OCI-LY1 (cell line): Measurements from ENCODE around the gene OR2V2.

Source experiments
- H2AFZ ChIP-seq: fragments of 200-600 bp; sonication (generic), shearing (Covaris generic); 2 replicates; pipeline ENCODE4 v1.6.0; 2014; ENCODE audit warnings: antibody characterized with exemption, mild to moderate bottlenecking, low read length
- H3F3A ChIP-seq: fragments of 200-600 bp; sonication (generic), shearing (Covaris generic); 2 replicates; pipeline ENCODE4 v1.6.0; 2014; ENCODE audit warnings: mild to moderate bottlenecking, antibody characterized with exemption, low read length, moderate library complexity; ENCODE audit not compliant: insufficient read depth
- H3K27ac ChIP-seq: fragments of 200-600 bp; sonication (generic); 2 replicates; pipeline ENCODE4 v1.5.1; 2014; ENCODE audit warnings: low read length, mixed run types, mild to moderate bottlenecking, low read depth; ENCODE audit not compliant: poor library complexity, severe bottlenecking
- H3K27me3 ChIP-seq: fragments of 200-600 bp; sonication (generic); 2 replicates; pipeline ENCODE4 v1.6.0; 2014; ENCODE audit warnings: antibody characterized with exemption, mild to moderate bottlenecking, low read length, moderate library complexity; ENCODE audit not compliant: insufficient read depth
- H3K36me3 ChIP-seq: fragments of 200-600 bp; sonication (generic); 2 replicates; pipeline ENCODE4 v1.6.1; 2014; ENCODE audit warnings: mild to moderate bottlenecking, antibody characterized with exemption, low read length, moderate library complexity, mixed read lengths; ENCODE audit not compliant: insufficient read depth
- H3K4me1 ChIP-seq: fragments of 200-600 bp; sonication (generic); 2 replicates; pipeline ENCODE4 v1.5.1; 2014; ENCODE audit warnings: mild to moderate bottlenecking, low read length, moderate library complexity; ENCODE audit not compliant: insufficient read depth, severe bottlenecking
- H3K4me2 ChIP-seq: fragments of 200-600 bp; sonication (generic), shearing (Covaris generic); 2 replicates; pipeline ENCODE4 v1.6.1; 2014; ENCODE audit warnings: low read length
- H3K4me3 ChIP-seq: fragments of 200-600 bp; sonication (generic); 2 replicates; pipeline ENCODE4 v1.5.1; 2014; ENCODE audit warnings: low read length, low read depth, mild to moderate bottlenecking, mixed read lengths; ENCODE audit not compliant: poor library complexity, severe bottlenecking
- H3K79me2 ChIP-seq: fragments of 200-600 bp; shearing (Covaris generic); 2 replicates; pipeline ENCODE4 v1.6.1; 2016; ENCODE audit warnings: mixed run types, low read length, mixed read lengths; ENCODE audit not compliant: insufficient read depth
- H3K9ac ChIP-seq: fragments of 200-600 bp; sonication (generic), shearing (Covaris generic); 2 replicates; pipeline ENCODE4 v1.6.1; 2014; ENCODE audit warnings: mild to moderate bottlenecking, low read length, mixed read lengths
- H3K9me2 ChIP-seq: fragments of 200-600 bp; sonication (generic), shearing (Covaris generic); 2 replicates; pipeline ENCODE4 v1.6.1; 2014; ENCODE audit warnings: low read depth, mild to moderate bottlenecking, low read length, mixed read lengths
- H3K9me3 ChIP-seq: fragments of 200-600 bp; shearing (Covaris generic); 2 replicates; pipeline ENCODE4 v1.6.1; 2014; ENCODE audit warnings: low read length, mixed read lengths
- H4K20me1 ChIP-seq: fragments of 200-600 bp; sonication (generic), shearing (Covaris generic); 2 replicates; pipeline ENCODE4 v1.6.0; 2016; ENCODE audit warnings: mild to moderate bottlenecking, low read length; ENCODE audit not compliant: insufficient read depth
- EZH2 ChIP-seq: fragments of 200-600 bp; sonication (generic), shearing (Covaris generic); IDR thresholded peaks from 2 replicates; pipeline ENCODE4 v1.8.0; 2017; ENCODE audit warnings: borderline replicate concordance, mixed run types, mild to moderate bottlenecking, antibody characterized with exemption, low read length, moderate library complexity, mixed read lengths
- TF ChIP-seq, protein P1 (sequence below): fragments of 200-600 bp; sonication (generic), shearing (Covaris generic); IDR thresholded peaks from 2 replicates; pipeline ENCODE4 v1.5.1; 2017; ENCODE audit warnings: mild to moderate bottlenecking, antibody characterized with exemption, low read length, moderate library complexity, mixed read lengths

The OR2V2 gene

DNA sequence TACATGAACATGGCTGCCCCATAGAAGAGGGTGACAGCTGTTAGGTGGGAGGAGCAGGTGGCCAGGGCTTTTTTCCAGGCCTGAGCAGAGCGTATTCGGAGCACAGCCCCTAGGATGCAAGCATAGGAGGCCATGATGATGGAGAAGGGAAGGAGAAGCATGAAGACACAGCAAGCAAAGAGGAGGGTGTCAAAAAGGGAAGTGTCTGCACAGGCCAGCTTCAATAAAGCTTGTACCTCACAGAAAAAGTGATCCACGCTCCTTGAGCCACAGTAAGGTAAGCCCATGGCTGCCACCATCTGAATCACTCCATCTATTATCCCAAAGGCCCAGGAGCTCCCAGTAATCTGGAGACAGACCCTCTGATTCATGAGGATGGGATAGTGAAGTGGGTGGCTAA, 22.9 kb upstream of the OR2V2 start:
- H2AFZ ChIP-seq, result no peak overlapping the region
- H3F3A ChIP-seq, result no peaks in the 10 kb centered on the region
- H3K27ac ChIP-seq, result no peak overlapping the region
- no peak overlapping the region for H3K4me2 ChIP-seq
- H3K79me2 ChIP-seq, result no peaks in the 10 kb centered on the region
- H3K9me2 ChIP-seq, result no peaks in the 10 kb centered on the region
- no peaks in the 10 kb centered on the region for H3K9me3 ChIP-seq
- no peaks in the 10 kb centered on the region for H3K36me3 ChIP-seq
- no peak overlapping the region for H3K9ac ChIP-seq
- H3K4me3 ChIP-seq, result no peak overlapping the region
- H4K20me1 ChIP-seq, result no peaks in the 10 kb centered on the region
- H3K27me3 ChIP-seq, result no peaks in the 10 kb centered on the region; the same call in 1 of the 2 replicates
- TF ChIP-seq, protein P1, sequence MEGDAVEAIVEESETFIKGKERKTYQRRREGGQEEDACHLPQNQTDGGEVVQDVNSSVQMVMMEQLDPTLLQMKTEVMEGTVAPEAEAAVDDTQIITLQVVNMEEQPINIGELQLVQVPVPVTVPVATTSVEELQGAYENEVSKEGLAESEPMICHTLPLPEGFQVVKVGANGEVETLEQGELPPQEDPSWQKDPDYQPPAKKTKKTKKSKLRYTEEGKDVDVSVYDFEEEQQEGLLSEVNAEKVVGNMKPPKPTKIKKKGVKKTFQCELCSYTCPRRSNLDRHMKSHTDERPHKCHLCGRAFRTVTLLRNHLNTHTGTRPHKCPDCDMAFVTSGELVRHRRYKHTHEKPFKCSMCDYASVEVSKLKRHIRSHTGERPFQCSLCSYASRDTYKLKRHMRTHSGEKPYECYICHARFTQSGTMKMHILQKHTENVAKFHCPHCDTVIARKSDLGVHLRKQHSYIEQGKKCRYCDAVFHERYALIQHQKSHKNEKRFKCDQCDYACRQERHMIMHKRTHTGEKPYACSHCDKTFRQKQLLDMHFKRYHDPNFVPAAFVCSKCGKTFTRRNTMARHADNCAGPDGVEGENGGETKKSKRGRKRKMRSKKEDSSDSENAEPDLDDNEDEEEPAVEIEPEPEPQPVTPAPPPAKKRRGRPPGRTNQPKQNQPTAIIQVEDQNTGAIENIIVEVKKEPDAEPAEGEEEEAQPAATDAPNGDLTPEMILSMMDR, result no peak
- no peak for TF ChIP-seq EZH2
- H3K4me1 ChIP-seq, result no peaks in the 10 kb centered on the region

DNA sequence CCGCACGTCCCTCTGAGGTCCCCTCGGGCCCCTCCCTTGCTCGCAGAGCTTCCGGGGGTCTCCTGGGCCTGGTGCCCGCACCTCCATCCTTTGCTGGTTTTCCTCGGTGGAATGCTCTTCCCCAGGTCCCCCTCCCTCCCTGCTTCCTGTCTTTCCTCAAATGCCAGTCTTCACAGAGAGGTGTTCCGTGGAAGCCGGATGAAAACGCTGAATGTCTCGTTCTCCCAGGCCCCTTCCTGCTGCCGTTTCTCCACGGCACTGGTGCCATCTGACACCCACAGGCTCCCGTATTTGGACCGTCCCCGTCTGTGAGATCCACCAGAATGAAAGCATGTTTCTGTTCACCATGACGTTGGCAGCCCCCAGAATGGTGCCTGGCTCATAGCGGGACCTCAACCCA, 20.5 kb upstream of the OR2V2 start:
- Histone ChIP-seq H3K9me2 (no peaks in the 10 kb centered on the region), H3K36me3 (no peaks in the 10 kb centered on the region), H3K27ac (no peak overlapping the region), H3K9ac (no peak overlapping the region), H3K9me3 (no peaks in the 10 kb centered on the region), H2AFZ (no peak overlapping the region), H3K27me3 (no peaks in the 10 kb centered on the region; the same call in 1 of the 2 replicates), H3K4me1 (no peaks in the 10 kb centered on the region), H4K20me1 (no peaks in the 10 kb centered on the region), H3K79me2 (no peaks in the 10 kb centered on the region), H3F3A (no peaks in the 10 kb centered on the region), H3K4me2 (no peak overlapping the region), H3K4me3 (no peak overlapping the region)
- TF ChIP-seq, protein P1, result no peak
- TF ChIP-seq EZH2, result no peak

DNA sequence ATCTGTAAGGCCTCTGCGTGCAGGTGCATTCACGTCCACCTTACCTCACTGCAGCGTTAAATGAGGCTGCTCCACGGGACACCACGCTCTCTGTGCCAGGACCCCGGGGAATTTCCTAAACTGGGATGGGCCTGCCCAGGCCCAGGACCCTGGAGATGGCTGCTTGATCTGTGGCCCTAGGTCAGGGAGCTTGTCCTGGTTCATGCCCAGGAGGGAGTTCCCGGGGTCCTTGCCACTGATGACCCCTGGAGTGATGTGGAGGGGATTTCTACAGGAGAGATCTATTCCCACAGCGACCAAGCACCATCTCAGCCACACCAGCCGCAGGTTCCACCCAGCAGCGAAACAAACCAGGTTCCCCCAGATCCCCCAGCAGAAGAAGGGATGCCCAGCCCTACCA, 19.9 kb upstream of the OR2V2 start:
- H3K4me2 ChIP-seq, result no peak overlapping the region
- no peak for TF ChIP-seq EZH2
- TF ChIP-seq, protein P1, result no peak
- H3K27me3 ChIP-seq, result no peaks in the 10 kb centered on the region; the same call in 1 of the 2 replicates
- H3K9me2 ChIP-seq, result no peaks in the 10 kb centered on the region
- no peaks in the 10 kb centered on the region for H3F3A ChIP-seq
- no peaks in the 10 kb centered on the region for H4K20me1 ChIP-seq
- no peaks in the 10 kb centered on the region for H3K4me1 ChIP-seq
- H3K27ac ChIP-seq, result no peak overlapping the region
- no peak overlapping the region for H3K9ac ChIP-seq
- H3K9me3 ChIP-seq, result no peaks in the 10 kb centered on the region
- no peak overlapping the region for H2AFZ ChIP-seq
- no peaks in the 10 kb centered on the region for H3K36me3 ChIP-seq
- no peaks in the 10 kb centered on the region for H3K79me2 ChIP-seq
- H3K4me3 ChIP-seq, result no peak overlapping the region
